ENCODE results near the gene RALBP1.

Gene RALBP1

DNA sequence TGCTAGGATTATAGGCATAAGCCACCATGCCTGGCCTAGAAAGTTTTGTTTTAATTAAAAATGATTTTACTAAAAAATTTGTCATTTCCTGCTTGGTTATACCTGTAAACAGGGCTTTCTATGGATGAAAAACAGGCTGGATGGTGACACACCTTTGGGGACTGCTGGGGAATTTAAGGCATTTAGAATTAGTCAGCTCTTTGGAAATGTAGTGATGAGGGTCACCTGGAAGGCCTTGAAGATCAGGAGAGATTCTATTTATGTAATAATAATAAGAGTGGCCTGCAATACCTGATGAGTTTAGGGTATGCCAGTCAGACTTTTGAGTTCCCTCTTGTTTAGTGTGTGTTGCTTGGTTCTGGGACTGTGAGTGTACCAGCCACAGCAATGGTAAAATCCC lies 51.1 kb downstream of the RALBP1 start:
- no peaks in the 10 kb centered on the region for H3K4me1 ChIP-seq (ENCODE audit: control insufficient read depth, insufficient read depth, low read length)
- no peak for DNase-seq (ENCODE audit: low read depth, low spot score)
- no peaks in the 10 kb centered on the region for H3K27me3 ChIP-seq (ENCODE audit: control insufficient read depth, insufficient read depth, low read length)
- H3K36me3 ChIP-seq (ENCODE audit: control insufficient read depth, insufficient read depth, low read length) = no peaks in the 10 kb centered on the region; the same call in 1 of the 2 replicates
- H3K27ac ChIP-seq (ENCODE audit: low read length) = no peak overlapping the region
- no peak overlapping the region for H3K4me3 ChIP-seq (ENCODE audit: low read length)
- no peaks in the 10 kb centered on the region for H3K9me3 ChIP-seq (ENCODE audit: control insufficient read depth, insufficient read depth, low read length)

DNA sequence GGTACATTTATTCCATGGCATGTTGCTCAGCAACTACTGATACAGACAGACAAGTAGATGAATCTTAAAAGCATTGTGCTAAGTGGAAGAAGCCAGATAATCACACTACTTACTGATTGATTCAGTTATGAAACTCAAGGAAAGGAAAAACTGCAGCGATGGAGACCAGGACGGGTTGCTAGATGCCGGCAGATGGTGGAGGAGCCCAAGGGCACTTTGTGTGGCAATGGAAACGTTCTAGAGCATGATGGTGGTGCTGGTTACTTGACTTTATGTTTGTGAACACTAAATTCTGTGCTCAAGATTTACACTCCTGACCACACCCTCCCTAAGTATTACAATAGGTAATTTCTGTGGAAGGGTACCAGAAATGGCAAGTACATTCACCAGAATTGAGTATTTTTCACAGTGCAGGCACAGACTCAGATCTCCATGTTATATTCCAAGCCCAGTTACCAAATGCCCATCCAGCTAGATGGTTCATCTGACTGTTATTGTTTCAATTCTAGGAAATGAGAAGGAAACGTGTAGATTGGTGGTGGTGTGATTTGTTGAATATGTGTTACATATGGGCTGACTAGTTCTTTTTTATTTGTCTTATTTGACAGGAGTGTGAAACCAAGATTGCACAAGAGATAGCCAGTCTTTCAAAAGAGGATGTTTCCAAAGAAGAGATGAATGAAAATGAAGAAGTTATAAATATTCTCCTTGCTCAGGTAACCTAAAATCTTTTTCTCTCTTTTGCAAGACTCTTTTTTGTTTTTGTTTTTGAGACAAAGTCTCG lies 55.1 kb downstream of the RALBP1 start:
- no peaks in the 10 kb centered on the region for H3K4me1 ChIP-seq (ENCODE audit: control insufficient read depth, insufficient read depth, low read length)
- DNase-seq (ENCODE audit: low read depth, low spot score) = no peak
- no peak overlapping the region for H3K27ac ChIP-seq (ENCODE audit: low read length)
- WGBS (ENCODE audit: insufficient coverage, insufficient read length) = 100% methylated on average over 1 of the region's 6 CpGs
- no peaks in the 10 kb centered on the region for H3K9me3 ChIP-seq (ENCODE audit: control insufficient read depth, insufficient read depth, low read length)
- peaks cover 6% of the 10 kb centered on the region for H3K36me3 ChIP-seq (ENCODE audit: control insufficient read depth, insufficient read depth, low read length)
- H3K4me3 ChIP-seq (ENCODE audit: low read length) = no peak overlapping the region
- H3K27me3 ChIP-seq (ENCODE audit: control insufficient read depth, insufficient read depth, low read length) = no peaks in the 10 kb centered on the region

DNA sequence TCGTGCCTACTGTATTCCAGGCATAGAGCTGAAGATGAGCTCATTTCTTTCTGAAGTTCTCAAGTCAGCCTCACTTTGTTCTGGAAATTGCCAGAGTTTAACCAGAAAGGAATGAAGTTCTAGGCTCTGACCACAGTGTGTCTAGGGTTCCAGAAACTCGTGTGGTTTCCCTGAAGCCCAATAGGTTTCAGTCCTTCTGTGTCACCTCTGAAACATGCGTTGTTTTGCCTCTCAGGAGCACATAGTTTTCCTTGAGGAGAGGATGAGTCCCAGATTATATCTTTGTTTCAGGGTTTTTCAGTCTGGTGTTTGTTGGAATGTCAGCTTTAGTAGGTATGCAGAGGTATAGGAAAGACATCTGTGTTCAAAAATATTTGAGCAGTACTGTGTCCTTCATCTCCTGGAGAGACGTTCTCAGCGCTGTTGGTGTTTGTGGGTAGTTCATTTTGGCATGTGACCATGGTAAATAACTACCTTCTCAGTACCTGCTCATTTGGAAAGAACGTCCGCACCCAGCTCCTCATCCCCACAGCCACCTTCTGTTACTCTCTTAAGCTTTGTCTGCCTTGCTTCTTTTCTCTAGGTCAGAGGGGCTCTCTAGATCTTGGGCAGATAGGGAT lies 56.6 kb downstream of the RALBP1 start:
- H3K27me3 ChIP-seq (ENCODE audit: control insufficient read depth, insufficient read depth, low read length) = no peaks in the 10 kb centered on the region
- peaks cover 9% of the 10 kb centered on the region for H3K36me3 ChIP-seq (ENCODE audit: control insufficient read depth, insufficient read depth, low read length)
- no peak for DNase-seq (ENCODE audit: low read depth, low spot score)
- WGBS (ENCODE audit: insufficient coverage, insufficient read length) = no CpG with 5 or more reads among the region's 7 CpGs
- H3K9me3 ChIP-seq (ENCODE audit: control insufficient read depth, insufficient read depth, low read length) = no peaks in the 10 kb centered on the region
- H3K4me3 ChIP-seq (ENCODE audit: low read length) = no peak overlapping the region
- H3K27ac ChIP-seq (ENCODE audit: low read length) = no peak overlapping the region
- no peaks in the 10 kb centered on the region for H3K4me1 ChIP-seq (ENCODE audit: control insufficient read depth, insufficient read depth, low read length)

DNA sequence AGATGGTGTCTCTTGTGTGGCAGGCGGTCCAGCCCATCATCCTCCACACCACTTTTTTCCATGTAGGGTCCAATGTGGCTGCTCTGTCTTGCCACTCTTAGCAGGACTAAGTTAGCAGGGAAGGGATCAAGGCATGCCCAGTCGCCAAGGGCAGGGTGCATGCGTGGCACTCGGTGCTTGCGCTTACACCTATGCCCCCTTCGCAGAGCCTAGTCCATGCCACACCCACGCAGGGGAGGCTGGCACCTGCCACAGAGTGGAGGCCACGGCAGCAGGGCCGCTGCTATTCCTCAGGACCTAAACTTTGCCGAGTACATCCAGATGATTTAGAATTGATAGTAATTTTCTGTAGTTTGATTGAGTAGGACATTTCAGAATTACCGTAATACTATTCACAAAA lies 59.5 kb downstream of the RALBP1 start:
- Histone ChIP-seq H3K9me3 (ENCODE audit: control insufficient read depth, insufficient read depth, low read length) (no peaks in the 10 kb centered on the region), H3K4me1 (ENCODE audit: control insufficient read depth, insufficient read depth, low read length) (no peaks in the 10 kb centered on the region), H3K36me3 (ENCODE audit: control insufficient read depth, insufficient read depth, low read length) (peaks cover 9% of the 10 kb centered on the region), H3K4me3 (ENCODE audit: low read length) (no peak overlapping the region), H3K27me3 (ENCODE audit: control insufficient read depth, insufficient read depth, low read length) (no peaks in the 10 kb centered on the region), H3K27ac (ENCODE audit: low read length) (no peak overlapping the region)
- no peak for DNase-seq (ENCODE audit: low read depth, low spot score)
- WGBS (ENCODE audit: insufficient coverage, insufficient read length) = no CpG with 5 or more reads among the region's 11 CpGs

DNA sequence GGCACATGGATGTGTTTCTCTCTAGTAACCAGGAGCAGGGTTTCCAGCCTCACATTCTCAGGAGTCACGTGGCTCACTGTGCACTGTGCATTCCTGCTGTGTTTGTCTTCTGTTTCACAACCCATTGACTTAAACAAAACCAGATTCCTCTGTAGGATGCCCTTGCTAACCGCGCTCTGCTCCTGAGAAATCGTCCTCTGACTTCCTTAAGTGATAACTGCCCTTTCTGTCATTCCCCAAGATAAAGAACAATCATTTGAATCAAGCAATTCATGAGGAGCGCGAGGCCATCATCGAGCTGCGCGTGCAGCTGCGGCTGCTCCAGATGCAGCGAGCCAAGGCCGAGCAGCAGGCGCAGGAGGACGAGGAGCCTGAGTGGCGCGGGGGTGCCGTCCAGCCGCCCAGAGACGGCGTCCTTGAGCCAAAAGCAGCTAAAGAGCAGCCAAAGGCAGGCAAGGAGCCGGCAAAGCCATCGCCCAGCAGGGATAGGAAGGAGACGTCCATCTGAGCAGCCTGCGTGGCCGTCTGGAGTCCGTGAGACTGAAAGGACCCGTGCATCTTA lies 60.2 kb downstream of the RALBP1 start:
- H3K4me1 ChIP-seq (ENCODE audit: control insufficient read depth, insufficient read depth, low read length) = no peaks in the 10 kb centered on the region
- H3K27ac ChIP-seq (ENCODE audit: low read length) = no peak overlapping the region
- H3K9me3 ChIP-seq (ENCODE audit: control insufficient read depth, insufficient read depth, low read length) = no peaks in the 10 kb centered on the region
- no peak overlapping the region for H3K4me3 ChIP-seq (ENCODE audit: low read length)
- DNase-seq (ENCODE audit: low read depth, low spot score) = no peak
- no CpG with 5 or more reads among the region's 27 CpGs for WGBS (ENCODE audit: insufficient coverage, insufficient read length)
- peaks cover 9% of the 10 kb centered on the region for H3K36me3 ChIP-seq (ENCODE audit: control insufficient read depth, insufficient read depth, low read length)
- no peaks in the 10 kb centered on the region for H3K27me3 ChIP-seq (ENCODE audit: control insufficient read depth, insufficient read depth, low read length)

DNA sequence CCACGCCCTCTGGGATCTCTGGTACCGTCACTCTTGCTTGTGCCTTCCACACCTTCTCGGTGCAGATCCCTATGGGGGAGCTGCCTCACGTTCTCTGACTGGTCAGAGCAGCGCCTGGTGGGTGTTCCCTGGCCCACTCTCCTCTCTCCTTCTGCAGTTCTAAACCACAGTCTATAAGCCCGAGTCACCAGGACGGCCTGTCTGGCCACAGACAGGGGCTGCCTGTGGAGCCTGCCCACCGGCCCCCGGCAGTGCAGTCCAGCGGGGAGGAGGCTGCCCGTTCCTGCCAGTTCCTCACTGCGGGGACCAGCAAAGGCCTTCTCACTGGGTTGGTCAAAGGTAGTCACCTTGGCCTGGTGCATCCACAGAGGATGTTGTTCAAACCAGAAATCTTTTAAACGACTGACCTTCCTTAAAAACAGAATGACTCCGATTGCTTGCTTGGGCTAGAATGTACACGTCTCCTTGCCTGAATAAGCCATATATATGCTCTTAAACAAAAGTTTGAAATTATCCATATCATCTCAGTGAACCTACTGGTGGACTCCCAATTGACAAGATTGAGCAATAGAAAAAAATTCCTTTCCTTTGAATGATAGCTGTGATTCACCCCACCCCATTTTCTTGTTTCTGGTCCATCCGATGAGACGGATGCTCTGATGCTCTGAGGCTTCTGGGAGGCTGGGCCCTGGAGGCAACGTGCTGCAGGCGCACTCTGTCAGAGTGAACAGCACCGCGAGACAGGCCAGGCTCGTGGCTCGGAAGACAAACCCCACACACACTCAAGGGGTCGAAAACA lies 61.2 kb downstream of the RALBP1 start:
- no peak for DNase-seq (ENCODE audit: low read depth, low spot score)
- Histone ChIP-seq H3K4me1 (ENCODE audit: control insufficient read depth, insufficient read depth, low read length) (no peaks in the 10 kb centered on the region), H3K36me3 (ENCODE audit: control insufficient read depth, insufficient read depth, low read length) (peaks cover 9% of the 10 kb centered on the region), H3K27ac (ENCODE audit: low read length) (no peak overlapping the region), H3K4me3 (ENCODE audit: low read length) (no peak overlapping the region), H3K27me3 (ENCODE audit: control insufficient read depth, insufficient read depth, low read length) (no peaks in the 10 kb centered on the region), H3K9me3 (ENCODE audit: control insufficient read depth, insufficient read depth, low read length) (no peaks in the 10 kb centered on the region)
- no CpG with 5 or more reads among the region's 24 CpGs for WGBS (ENCODE audit: insufficient coverage, insufficient read length)

DNA sequence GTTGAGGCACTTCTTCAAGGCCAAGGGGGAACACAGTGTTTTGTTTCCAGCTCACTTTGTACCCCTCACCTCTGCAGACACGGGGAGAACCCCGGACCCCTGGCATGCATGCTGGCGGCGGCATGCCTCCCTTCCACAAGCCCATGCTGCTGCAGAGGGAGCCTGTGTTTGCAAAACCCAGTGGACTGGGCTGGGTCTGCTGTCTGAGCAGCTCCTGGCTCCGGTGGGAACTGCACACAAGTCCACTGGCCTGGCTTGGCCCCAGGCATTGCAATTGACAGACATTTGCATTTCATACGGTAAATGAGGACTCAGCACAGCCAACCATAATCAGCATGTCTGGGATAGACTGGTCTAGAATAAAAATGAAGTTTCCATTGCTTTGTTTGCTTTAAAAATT lies 62.4 kb downstream of the RALBP1 start:
- H3K9me3 ChIP-seq (ENCODE audit: control insufficient read depth, insufficient read depth, low read length) = no peaks in the 10 kb centered on the region

DNA sequence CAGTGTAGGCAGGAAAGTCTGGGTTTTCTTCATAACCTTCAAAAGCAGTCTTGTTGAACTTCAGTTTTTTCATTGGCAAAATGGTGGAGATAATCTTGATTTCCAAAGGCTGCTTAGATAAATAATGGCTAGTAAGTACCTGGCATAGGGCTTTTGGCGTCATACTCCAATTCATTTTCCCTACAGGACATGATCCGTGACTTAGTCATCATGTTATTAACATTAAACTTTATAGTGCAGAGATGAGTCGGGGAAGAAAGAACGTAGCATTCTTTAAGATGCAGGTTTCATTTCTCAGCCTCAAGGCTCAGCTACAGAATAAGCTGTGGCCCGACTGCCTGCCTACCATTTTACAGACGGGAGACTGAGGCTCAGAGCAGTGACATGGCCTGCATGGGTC lies 64.0 kb downstream of the RALBP1 start:
- DNase-seq (ENCODE audit: low read depth, low spot score) = no peak
- no peaks in the 10 kb centered on the region for H3K9me3 ChIP-seq (ENCODE audit: control insufficient read depth, insufficient read depth, low read length)
- H3K36me3 ChIP-seq (ENCODE audit: control insufficient read depth, insufficient read depth, low read length) = peaks cover 11% of the 10 kb centered on the region
- no peaks in the 10 kb centered on the region for H3K4me1 ChIP-seq (ENCODE audit: control insufficient read depth, insufficient read depth, low read length)
- no peak overlapping the region for H3K4me3 ChIP-seq (ENCODE audit: low read length)
- no CpG with 5 or more reads among the region's 6 CpGs for WGBS (ENCODE audit: insufficient coverage, insufficient read length)
- no peak overlapping the region for H3K27ac ChIP-seq (ENCODE audit: low read length)
- H3K27me3 ChIP-seq (ENCODE audit: control insufficient read depth, insufficient read depth, low read length) = no peaks in the 10 kb centered on the region

More for the DNA sequence above, 62.4 kb downstream of the RALBP1 start:
- WGBS (ENCODE audit: insufficient coverage, insufficient read length) = no CpG with 5 or more reads among the region's 6 CpGs
- Histone ChIP-seq H3K27ac (ENCODE audit: low read length) (no peak overlapping the region), H3K4me1 (ENCODE audit: control insufficient read depth, insufficient read depth, low read length) (no peaks in the 10 kb centered on the region), H3K4me3 (ENCODE audit: low read length) (no peak overlapping the region), H3K36me3 (ENCODE audit: control insufficient read depth, insufficient read depth, low read length) (peaks cover 9% of the 10 kb centered on the region), H3K27me3 (ENCODE audit: control insufficient read depth, insufficient read depth, low read length) (no peaks in the 10 kb centered on the region)
- DNase-seq (ENCODE audit: low read depth, low spot score) = no peak

DNA sequence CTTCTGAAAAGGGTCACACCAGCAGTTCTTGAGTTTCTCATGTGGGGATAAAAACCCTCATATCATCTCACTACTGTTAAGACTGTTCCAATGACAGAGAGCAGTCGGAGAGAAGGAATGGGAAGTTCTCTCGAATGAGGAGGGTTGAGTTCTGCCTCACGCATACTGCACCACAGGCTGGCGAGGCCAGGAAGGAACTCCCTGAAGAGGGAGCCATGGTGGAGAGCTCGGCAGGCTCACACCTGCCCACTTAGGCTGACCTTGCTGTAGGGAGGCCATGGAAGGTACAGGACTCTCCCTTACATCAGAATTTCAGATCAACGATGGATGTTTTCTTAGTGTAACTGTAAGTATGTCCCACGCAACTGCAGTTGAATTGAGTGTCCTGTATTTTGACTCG lies 64.6 kb downstream of the RALBP1 start:
- Histone ChIP-seq H3K4me3 (ENCODE audit: low read length) (no peak overlapping the region), H3K9me3 (ENCODE audit: control insufficient read depth, insufficient read depth, low read length) (no peaks in the 10 kb centered on the region), H3K36me3 (ENCODE audit: control insufficient read depth, insufficient read depth, low read length) (peaks cover 5% of the 10 kb centered on the region), H3K27ac (ENCODE audit: low read length) (no peak overlapping the region), H3K4me1 (ENCODE audit: control insufficient read depth, insufficient read depth, low read length) (no peaks in the 10 kb centered on the region), H3K27me3 (ENCODE audit: control insufficient read depth, insufficient read depth, low read length) (no peaks in the 10 kb centered on the region)
- no CpG with 5 or more reads among the region's 8 CpGs for WGBS (ENCODE audit: insufficient coverage, insufficient read length)
- DNase-seq (ENCODE audit: low read depth, low spot score) = no peak

DNA sequence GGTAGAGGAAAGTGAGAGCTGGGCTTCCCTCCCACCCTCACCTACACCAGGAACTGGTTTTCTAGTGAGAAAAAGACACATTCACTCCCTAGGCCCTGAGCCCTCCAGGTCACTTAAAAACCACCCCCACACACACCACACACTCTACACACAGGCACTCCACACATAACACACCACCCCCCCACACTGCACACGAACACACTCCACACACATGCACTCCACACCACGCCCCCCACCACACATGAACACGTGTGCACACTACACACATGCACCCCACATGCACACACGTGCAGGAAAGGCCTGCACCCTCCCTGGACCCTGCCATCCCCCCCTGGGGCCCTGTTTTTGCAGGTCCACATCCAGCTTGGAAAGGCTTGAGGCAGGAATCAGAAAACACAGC lies 67.6 kb downstream of the RALBP1 start:
- WGBS (ENCODE audit: insufficient coverage, insufficient read length) = 100% methylated on average over 1 of the region's 4 CpGs

More for the DNA sequence above, 67.6 kb downstream of the RALBP1 start:
- DNase-seq (ENCODE audit: low read depth, low spot score) = no peak
- Histone ChIP-seq H3K4me3 (ENCODE audit: low read length) (no peak overlapping the region), H3K4me1 (ENCODE audit: control insufficient read depth, insufficient read depth, low read length) (no peaks in the 10 kb centered on the region), H3K27ac (ENCODE audit: low read length) (no peak overlapping the region), H3K27me3 (ENCODE audit: control insufficient read depth, insufficient read depth, low read length) (no peaks in the 10 kb centered on the region), H3K36me3 (ENCODE audit: control insufficient read depth, insufficient read depth, low read length) (peaks cover 12% of the 10 kb centered on the region; the same call in 1 of the 2 replicates), H3K9me3 (ENCODE audit: control insufficient read depth, insufficient read depth, low read length) (no peaks in the 10 kb centered on the region)
